DMS53 treated with DMSO at 0.1 percent for 48 hours (cell line): ENCODE results near the gene TRPC5OS.
A peak's percentile ranks its signal among the peaks of the same experiment; 100 is the strongest.

Experiments used
- DNase-seq: peaks from one replicate; lab custom pipeline; 2025; ENCODE audit not compliant: unreplicated experiment; lab: John Stamatoyannopoulos, UW

The TRPC5OS gene

GRCh38 chrX:111875881-111876280 is at the start of gene TRPC5OS:
Gene TRPC5OS (plus strand): TSS chrX:111876181. CDS start chrX:111901850, 25,669 bp downstream.
- no peak for DNase-seq

DNA sequence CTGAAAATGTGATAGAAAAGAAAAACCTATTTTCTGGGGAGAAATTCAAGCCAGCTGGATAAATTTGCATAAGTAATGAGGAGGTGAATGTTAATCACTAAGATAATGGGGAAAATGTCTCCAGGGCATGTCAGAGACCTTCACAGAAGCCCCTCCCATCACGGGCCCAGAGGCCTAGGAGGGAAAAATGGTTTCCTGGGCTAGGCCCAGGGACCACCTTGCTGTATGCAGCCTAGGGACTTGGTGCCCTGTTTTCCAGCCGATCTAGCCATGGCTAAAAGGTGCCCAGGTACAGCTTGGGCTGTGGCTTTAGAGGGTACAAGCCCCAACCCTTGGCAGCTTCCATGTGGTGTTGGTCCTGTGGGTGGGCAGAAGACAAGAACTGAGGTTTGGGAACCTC is 46.6 kb upstream of the TRPC5OS start:
- no peak for DNase-seq

GRCh38 chrX:111830571-111830970 is 45.4 kb upstream of the TRPC5OS start:
- no peak for DNase-seq

DNA sequence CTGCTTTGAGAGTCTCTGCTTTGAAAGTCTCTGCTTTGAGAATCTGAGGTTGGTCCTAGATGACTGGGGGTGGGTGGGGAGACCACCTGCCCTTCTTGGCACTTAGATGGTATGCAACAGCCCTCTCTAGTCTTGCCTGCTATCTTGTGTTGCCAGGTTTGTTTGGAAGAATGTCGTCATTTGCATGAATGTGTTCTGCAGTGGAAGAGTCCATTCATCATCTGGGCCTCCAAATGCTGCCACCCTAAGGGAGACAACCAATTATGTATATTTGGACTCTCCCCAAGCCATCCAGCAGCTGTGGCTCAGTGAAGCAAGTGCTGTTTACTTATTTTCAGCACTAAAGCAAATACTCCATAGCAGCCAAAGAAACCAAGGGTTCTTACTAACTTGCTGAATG is 44.6 kb upstream of the TRPC5OS start:
- no peak for DNase-seq

- DNase-seq: no peak
Observed at GRCh38 chrX:111837197-111837596, 38.8 kb upstream of the TRPC5OS start.

- no peak for DNase-seq
Observed at GRCh38 chrX:111847491-111848133, 28.4 kb upstream of the TRPC5OS start.

GRCh38 chrX:111848541-111848940 is 27.4 kb upstream of the TRPC5OS start:
- no peak for DNase-seq

GRCh38 chrX:111850975-111851374 is 25.0 kb upstream of the TRPC5OS start:
- no peak for DNase-seq

- peak; percentile 12 for DNase-seq
Observed at GRCh38 chrX:111854556-111855490, 21.2 kb upstream of the TRPC5OS start.

- no peak for DNase-seq
Observed at GRCh38 chrX:111857534-111858060, 18.4 kb upstream of the TRPC5OS start.

GRCh38 chrX:111861605-111862004 is 14.4 kb upstream of the TRPC5OS start:
- DNase-seq: no peak

GRCh38 chrX:111867236-111867635 is 8.7 kb upstream of the TRPC5OS start:
- no peak for DNase-seq

- DNase-seq: peak; percentile 17
Observed at GRCh38 chrX:111868726-111869638, 7.0 kb upstream of the TRPC5OS start.

GRCh38 chrX:111869639-111870034 is 6.3 kb upstream of the TRPC5OS start:
- peak; percentile 75 for DNase-seq

DNA sequence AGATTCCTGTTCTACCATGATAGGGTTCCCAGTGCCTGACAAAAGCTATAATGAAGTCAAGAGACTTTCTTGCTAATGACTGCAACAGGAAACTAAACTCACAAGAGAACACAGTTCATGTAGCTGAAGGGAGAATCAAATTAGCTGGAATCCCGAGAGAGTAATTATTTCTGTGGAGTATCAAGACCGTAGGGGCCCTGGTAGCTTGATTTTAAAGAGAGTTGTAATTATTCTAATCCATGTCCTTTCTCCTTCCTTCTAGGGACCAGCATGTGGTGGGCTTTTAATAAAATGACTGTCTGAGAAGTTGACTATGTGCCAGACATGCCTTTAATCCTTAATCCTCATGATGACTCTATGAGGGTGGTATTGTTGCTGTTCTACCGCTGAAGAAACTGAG is 1.7 kb upstream of the TRPC5OS start:
- DNase-seq: no peak

- no peak for DNase-seq
Observed at GRCh38 chrX:111876646-111877045, 665 bp downstream of the TRPC5OS start.

- DNase-seq: no peak
Observed at GRCh38 chrX:111877681-111878080, 1.7 kb downstream of the TRPC5OS start.

GRCh38 chrX:111880735-111881134 is 4.8 kb downstream of the TRPC5OS start:
- no peak for DNase-seq

- no peak for DNase-seq
Observed at GRCh38 chrX:111881715-111882114, 5.7 kb downstream of the TRPC5OS start.

GRCh38 chrX:111886678-111887077 is 10.7 kb downstream of the TRPC5OS start:
- DNase-seq: no peak

DNA sequence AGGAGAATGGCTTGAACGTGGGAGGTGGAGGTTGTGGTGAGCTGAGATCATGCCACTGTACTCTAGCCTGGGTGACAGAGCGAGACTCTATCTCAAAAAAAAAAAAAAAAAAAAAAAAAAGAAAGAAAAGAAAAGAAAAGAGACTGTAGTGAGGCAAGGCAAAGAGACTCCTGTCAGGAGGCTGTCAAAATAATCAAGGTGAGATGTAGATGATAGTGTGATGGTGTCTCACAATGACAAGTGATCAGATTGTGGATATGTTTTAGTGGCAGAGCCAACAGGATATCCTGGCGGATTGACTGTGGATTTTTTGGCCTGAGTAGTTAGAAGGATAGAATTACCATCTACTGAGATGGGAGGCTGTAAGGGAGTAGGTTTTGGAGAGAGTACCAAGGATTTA is 12.6 kb downstream of the TRPC5OS start:
- no peak for DNase-seq
